Panc1 (cell line): ENCODE data around the gene CC2D1B. TPM values are rescaled to one million over a fixed set of nuclear protein-coding genes. Genes with fewer than 3 reads are reported as not detected.
"Not testable (repeated sequence)": the region's sequence is repeated elsewhere in the genome, so short reads cannot be mapped to it uniquely, and the experiment has no call there.

ENCODE experiments used
- ATAC-seq: fragments of 200-7000 bp; cut with Tn5 transposase; 2 replicates; pipeline ENCODE4 v1.9.1; 2020; ENCODE audit warnings: mild to moderate bottlenecking, moderate library complexity
- BruUV-seq: library from RNA; stranded (reverse); fragments of 400-500 nt; replicated peaks from 2 replicates; lab custom pipeline; 2021; lab: Mats Ljungman, UMichigan
- CTCF ChIA-PET: fragments of 300-600 bp; sonication (Branson Sonifier 250); formaldehyde crosslinking; loops from one replicate; lab custom pipeline; 2022; ENCODE audit warnings: antibody characterized with exemption; lab: Charles Lee
- POLR2A ChIA-PET: fragments of 300-600 bp; sonication (Branson Sonifier 250); formaldehyde crosslinking; loops from one replicate; lab custom pipeline; 2022; ENCODE audit warnings: antibody characterized with exemption; lab: Charles Lee
- DNase-seq: peaks from one replicate; pipeline ENCODE4 v3.0.0-alpha.2; 2010; ENCODE audit warnings: low read depth, low spot score
- H3K27ac ChIP-seq: 2 replicates; pipeline ENCODE4 v1.5.1; 2011; ENCODE audit warnings: mild to moderate bottlenecking, low read length, inconsistent platforms
- H3K27me3 ChIP-seq: fragments of 200-500 bp; sonication (Bioruptor generic); 2 replicates; pipeline ENCODE4 v1.6.0; 2014; ENCODE audit warnings: low read length, inconsistent platforms; ENCODE audit not compliant: control insufficient read depth, insufficient read depth
- H3K36me3 ChIP-seq: fragments of 200-500 bp; sonication (Bioruptor generic); 2 replicates; pipeline ENCODE4 v1.5.1; 2014; ENCODE audit warnings: inconsistent platforms, mild to moderate bottlenecking, low read length, moderate library complexity; ENCODE audit not compliant: control insufficient read depth, insufficient read depth
- H3K4me1 ChIP-seq: 2 replicates; pipeline ENCODE4 v1.5.1; 2011; ENCODE audit warnings: inconsistent platforms, mild to moderate bottlenecking, low read length, moderate library complexity; ENCODE audit not compliant: control insufficient read depth, insufficient read depth
- H3K4me3 ChIP-seq, 2 experiments: 2 replicates each; pipeline ENCODE4 v1.5.1; 2011 to 2012; ENCODE audit warnings: low read depth in 2 of 2, low read length in 2 of 2, mild to moderate bottlenecking in 2 of 2, inconsistent platforms in 1 of 2, moderate library complexity in 1 of 2
- H3K9me3 ChIP-seq: fragments of 200-500 bp; sonication (Bioruptor generic); 2 replicates; pipeline ENCODE4 v1.5.1; 2014; ENCODE audit warnings: low read depth, mild to moderate bottlenecking, inconsistent platforms, low read length, moderate library complexity; ENCODE audit not compliant: control insufficient read depth, insufficient read depth
- POLR2AphosphoS5 ChIP-seq: IDR thresholded peaks from 2 replicates; pipeline ENCODE4 v1.6.1; 2012; ENCODE audit warnings: mild to moderate bottlenecking, low read depth, low read length, moderate library complexity
- SIN3A ChIP-seq: IDR thresholded peaks from 2 replicates; pipeline ENCODE4 v1.6.1; 2012; ENCODE audit warnings: low read depth, mild to moderate bottlenecking, low read length, moderate library complexity, borderline replicate concordance; ENCODE audit not compliant: insufficient read depth
- TCF7L2 ChIP-seq: IDR thresholded peaks from 2 replicates; pipeline ENCODE4 v1.6.1; 2011; ENCODE audit warnings: mild to moderate bottlenecking, low read depth, low read length, inconsistent platforms
- in situ Hi-C: cut with HindIII; loops from 2 replicates; pipeline ENCODE4 v1.10.0; 2016; ENCODE audit warnings: low sequenced_read_pairs, low pct_unique_long_range_greater_than_20kb
- intact Hi-C: fragments of 100-400 bp; cut with micrococcal nuclease; formaldehyde crosslinking; loops from one replicate; pipeline ENCODE4 v1.10.0; 2022; ENCODE audit not compliant: unreplicated experiment
- total RNA-seq: library from RNA; stranded (reverse); gene quantifications from one replicate; pipeline ENCODE4 v1.2.1, GENCODE V29; 2021; ENCODE audit not compliant: unreplicated experiment
- TF ChIP-seq, protein P1 (sequence below): fragments of 450-650 bp; IDR thresholded peaks from 2 replicates; pipeline ENCODE4 v1.5.1; 2017; ENCODE audit warnings: mild to moderate bottlenecking
- TF ChIP-seq, protein P2 (sequence below), 2 experiments: IDR thresholded peaks; 2 replicates each; pipeline ENCODE4 v1.6.1; 2011 to 2012; ENCODE audit warnings: low read depth in 2 of 2, control low read depth in 1 of 2, low read length in 1 of 2, mild to moderate bottlenecking in 1 of 2, moderate library complexity in 1 of 2; ENCODE audit not compliant: insufficient read depth in 1 of 2

CC2D1B gene
- total RNA-seq, 1 experiment from 2014 or later, result 52.5 TPM

DNA sequence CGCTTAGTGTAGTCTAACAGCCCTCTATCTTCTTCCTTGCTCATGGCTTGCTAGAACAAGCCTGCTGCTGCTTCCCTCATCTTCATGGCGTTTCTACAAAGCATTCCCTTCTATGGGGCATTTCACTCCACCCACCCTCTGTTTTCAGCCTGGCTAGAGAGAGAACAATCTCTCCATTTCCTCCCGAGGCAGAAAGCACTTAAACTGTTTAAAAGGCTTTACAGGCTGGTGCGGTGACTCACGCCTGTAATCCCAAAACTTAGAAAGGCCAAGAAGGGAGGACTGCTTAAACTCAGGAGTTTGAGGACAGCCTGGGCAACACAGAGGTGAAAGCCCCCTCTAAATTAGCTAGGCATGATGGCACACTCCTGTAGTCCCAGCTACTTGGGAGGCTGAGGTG lies 20.5 kb upstream of the CC2D1B start:
- DNase-seq (no peak), ATAC-seq (no peak)

DNA sequence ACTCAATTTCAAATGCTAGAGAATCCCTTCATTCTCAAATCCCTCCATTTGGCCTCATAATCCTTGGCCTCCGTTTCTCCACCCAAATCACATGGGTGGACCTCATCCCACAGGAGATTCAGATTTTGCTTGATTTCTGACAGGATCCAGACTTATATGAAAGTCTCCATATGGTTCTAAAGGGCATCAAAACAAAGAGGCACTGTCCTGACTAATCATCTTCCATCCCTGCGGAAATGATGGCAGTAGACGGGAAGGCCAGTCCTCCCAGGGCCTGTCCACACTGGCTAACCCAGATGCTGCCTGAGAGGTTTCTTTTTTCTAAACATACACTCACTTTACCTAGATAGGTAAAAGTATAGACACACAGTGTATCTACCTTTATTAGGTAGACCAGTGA lies 19.4 kb upstream of the CC2D1B start:
- H3K27ac ChIP-seq, result no peak overlapping the region
- H3K36me3 ChIP-seq, result peaks cover 6% of the 10 kb centered on the region; the same call in 1 of the 2 replicates
- ATAC-seq (no peak), DNase-seq (no peak)
- intact Hi-C loops (no loop called here), in situ Hi-C loops (no loop called here)
- H3K27me3 ChIP-seq, result no peaks in the 10 kb centered on the region
- no TSS peak for BruUV-seq
- no peak for TF ChIP-seq POLR2AphosphoS5
- TF ChIP-seq SIN3A, result no peak
- TF ChIP-seq, protein P1, sequence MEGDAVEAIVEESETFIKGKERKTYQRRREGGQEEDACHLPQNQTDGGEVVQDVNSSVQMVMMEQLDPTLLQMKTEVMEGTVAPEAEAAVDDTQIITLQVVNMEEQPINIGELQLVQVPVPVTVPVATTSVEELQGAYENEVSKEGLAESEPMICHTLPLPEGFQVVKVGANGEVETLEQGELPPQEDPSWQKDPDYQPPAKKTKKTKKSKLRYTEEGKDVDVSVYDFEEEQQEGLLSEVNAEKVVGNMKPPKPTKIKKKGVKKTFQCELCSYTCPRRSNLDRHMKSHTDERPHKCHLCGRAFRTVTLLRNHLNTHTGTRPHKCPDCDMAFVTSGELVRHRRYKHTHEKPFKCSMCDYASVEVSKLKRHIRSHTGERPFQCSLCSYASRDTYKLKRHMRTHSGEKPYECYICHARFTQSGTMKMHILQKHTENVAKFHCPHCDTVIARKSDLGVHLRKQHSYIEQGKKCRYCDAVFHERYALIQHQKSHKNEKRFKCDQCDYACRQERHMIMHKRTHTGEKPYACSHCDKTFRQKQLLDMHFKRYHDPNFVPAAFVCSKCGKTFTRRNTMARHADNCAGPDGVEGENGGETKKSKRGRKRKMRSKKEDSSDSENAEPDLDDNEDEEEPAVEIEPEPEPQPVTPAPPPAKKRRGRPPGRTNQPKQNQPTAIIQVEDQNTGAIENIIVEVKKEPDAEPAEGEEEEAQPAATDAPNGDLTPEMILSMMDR, result no peak
- TF ChIP-seq, protein P2, sequence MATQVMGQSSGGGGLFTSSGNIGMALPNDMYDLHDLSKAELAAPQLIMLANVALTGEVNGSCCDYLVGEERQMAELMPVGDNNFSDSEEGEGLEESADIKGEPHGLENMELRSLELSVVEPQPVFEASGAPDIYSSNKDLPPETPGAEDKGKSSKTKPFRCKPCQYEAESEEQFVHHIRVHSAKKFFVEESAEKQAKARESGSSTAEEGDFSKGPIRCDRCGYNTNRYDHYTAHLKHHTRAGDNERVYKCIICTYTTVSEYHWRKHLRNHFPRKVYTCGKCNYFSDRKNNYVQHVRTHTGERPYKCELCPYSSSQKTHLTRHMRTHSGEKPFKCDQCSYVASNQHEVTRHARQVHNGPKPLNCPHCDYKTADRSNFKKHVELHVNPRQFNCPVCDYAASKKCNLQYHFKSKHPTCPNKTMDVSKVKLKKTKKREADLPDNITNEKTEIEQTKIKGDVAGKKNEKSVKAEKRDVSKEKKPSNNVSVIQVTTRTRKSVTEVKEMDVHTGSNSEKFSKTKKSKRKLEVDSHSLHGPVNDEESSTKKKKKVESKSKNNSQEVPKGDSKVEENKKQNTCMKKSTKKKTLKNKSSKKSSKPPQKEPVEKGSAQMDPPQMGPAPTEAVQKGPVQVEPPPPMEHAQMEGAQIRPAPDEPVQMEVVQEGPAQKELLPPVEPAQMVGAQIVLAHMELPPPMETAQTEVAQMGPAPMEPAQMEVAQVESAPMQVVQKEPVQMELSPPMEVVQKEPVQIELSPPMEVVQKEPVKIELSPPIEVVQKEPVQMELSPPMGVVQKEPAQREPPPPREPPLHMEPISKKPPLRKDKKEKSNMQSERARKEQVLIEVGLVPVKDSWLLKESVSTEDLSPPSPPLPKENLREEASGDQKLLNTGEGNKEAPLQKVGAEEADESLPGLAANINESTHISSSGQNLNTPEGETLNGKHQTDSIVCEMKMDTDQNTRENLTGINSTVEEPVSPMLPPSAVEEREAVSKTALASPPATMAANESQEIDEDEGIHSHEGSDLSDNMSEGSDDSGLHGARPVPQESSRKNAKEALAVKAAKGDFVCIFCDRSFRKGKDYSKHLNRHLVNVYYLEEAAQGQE (IDR thresholded peaks at IDR 0.05; ENCODE audit: insufficient read depth in 1 of 2, low read depth in 2 of 2, low read length in 1 of 2), result no peak
- no peak for TF ChIP-seq TCF7L2
- ChIA-PET CTCF (no interaction called here), POLR2A (no interaction called here)
- H3K9me3 ChIP-seq, result no peaks in the 10 kb centered on the region
- no peaks in the 10 kb centered on the region for H3K4me1 ChIP-seq
- H3K4me3 ChIP-seq, result no peak overlapping the region

More for the DNA sequence above, 20.5 kb upstream of the CC2D1B start:
- TF ChIP-seq POLR2AphosphoS5 (no peak), SIN3A (no peak), TCF7L2 (no peak)
- TF ChIP-seq, protein P2 (IDR thresholded peaks at IDR 0.05; ENCODE audit: insufficient read depth in 1 of 2, low read depth in 2 of 2, low read length in 1 of 2), result no peak
- CTCF ChIA-PET, result no interaction called here
- in situ Hi-C loops, result no loop called here
- Histone ChIP-seq H3K36me3 (peaks cover 4% of the 10 kb centered on the region; the same call in 1 of the 2 replicates), H3K27ac (no peak overlapping the region), H3K4me3 (no peak overlapping the region), H3K4me1 (no peaks in the 10 kb centered on the region), H3K27me3 (no peaks in the 10 kb centered on the region), H3K9me3 (no peaks in the 10 kb centered on the region)
- intact Hi-C loops, result no loop called here
- BruUV-seq, result no TSS peak
- POLR2A ChIA-PET, result no interaction called here

DNA sequence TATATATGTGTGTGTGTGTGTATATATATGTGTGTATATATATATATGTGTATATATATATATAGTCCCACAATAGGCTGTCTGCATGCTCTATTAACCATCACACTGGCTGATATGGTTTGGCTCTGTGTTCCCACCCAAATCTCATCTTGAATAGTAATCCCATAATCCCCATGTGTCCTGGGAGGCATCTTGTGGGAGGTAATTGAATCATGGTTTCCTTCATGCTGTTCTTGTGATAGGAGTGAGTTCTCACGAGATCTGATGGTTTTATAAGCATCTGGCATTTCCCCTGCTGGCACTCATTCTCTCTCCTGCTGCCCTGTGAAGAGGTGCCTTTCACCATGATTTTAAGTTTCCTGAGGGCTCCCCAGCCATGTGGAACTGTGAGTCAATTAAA lies 3.8 kb upstream of the CC2D1B start:
- H3K4me1 ChIP-seq, result peaks cover 14% of the 10 kb centered on the region
- CTCF ChIA-PET, H3K36me3 ChIP-seq, ATAC-seq, DNase-seq, POLR2A ChIA-PET, intact Hi-C loops, H3K27me3 ChIP-seq, H3K4me3 ChIP-seq, H3K9me3 ChIP-seq, in situ Hi-C loops, BruUV-seq, H3K27ac ChIP-seq: not testable (repeated sequence)
